HG03066 (cell line): ENCODE measurements around the gene TMEFF2.

Experiments
- ATAC-seq: cut with Tn5 transposase; IDR thresholded peaks from one replicate; pipeline ENCODE4 v1.9.1; 2021; ENCODE audit warnings: low read depth; ENCODE audit not compliant: unreplicated experiment

Gene TMEFF2

GRCh38 chr2:191979221-191979730 is 215.5 kb downstream of the TMEFF2 start:
- no peak for ATAC-seq

GRCh38 chr2:191977754-191978153 is 217.0 kb downstream of the TMEFF2 start:
- no peak for ATAC-seq

DNA sequence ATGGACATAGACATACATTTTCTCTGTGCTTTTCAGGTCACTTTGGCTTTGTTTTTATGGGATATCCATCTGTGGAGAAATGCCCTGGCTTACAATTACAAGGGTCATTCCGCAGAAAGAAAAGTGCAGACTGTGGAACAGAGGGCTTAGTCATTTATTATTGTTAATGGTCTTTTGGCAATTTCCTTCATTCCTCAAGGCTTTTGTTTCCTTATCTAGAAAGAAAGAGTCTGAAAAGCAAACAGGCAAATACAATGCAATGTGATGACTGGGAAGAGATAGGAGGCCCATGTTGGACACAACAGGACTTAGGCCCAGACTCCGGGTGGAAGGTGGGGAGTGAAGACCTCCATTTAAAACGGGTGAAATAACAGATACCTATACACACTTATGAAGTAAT is 218.3 kb downstream of the TMEFF2 start:
- no peak for ATAC-seq

- no peak for ATAC-seq
Measured at GRCh38 chr2:191974676-191975075, 220.1 kb downstream of the TMEFF2 start.

- ATAC-seq = no peak
Measured at GRCh38 chr2:191970867-191971266, 223.9 kb downstream of the TMEFF2 start.

DNA sequence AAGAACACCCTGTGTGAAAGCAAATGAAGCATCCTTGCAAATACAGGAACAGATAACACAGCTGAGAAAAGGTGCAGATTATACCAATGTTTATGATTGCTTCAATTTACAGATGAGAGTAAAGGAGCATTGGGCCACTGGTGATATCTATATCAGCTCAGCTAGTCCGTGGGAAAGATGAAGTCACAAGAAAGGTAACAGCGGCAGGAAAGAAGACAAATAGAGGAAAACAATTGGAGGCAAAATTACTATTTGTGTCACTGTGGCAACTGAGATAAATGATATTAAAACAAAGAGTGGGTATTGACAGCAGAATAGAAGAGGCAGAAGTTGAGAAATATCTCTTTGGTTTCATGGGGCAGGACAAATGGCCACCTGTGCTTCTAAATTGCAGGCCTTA is 226.6 kb downstream of the TMEFF2 start:
- ATAC-seq = no peak

DNA sequence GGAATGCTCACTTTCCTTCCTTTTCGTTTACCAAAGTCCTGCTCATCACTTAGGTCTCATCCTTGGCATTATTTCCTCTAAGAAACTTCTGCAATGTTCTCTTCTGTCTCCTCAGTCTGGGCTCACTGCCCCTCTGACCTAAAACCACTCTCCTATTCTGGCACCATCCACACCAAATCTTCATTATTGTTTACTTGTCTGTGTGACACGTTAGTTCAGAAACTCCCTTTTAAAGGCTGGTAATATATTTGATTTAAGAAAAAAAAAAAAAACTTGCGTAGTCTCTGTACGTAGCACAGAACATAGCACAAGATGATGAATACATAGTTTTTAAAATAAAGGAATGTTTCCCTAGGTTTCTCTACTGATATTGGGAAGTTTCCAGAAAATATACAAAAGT is 229.0 kb downstream of the TMEFF2 start:
- no peak for ATAC-seq

GRCh38 chr2:191961556-191961955 is 233.2 kb downstream of the TMEFF2 start:
- ATAC-seq = no peak

DNA sequence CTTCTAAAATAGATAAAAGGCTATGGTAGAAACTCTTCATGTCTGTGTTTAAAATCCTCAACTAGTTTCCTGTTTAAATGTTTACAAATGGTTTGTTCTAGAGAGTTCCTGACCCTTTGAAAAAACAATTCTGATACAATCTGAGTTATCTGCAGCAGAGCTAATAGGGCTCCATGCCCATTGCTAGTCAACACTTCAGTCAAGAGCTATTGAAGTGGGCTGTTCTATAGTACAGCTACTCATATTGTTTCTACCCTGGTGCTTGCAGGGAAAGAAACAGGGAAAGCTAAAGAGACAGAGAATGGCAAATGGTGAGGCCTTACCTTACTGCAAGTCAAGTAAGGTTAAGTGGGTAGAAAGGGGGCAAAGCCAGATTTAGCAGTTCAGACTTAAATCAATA is 235.5 kb downstream of the TMEFF2 start:
- ATAC-seq = no peak

- no peak for ATAC-seq
Measured at GRCh38 chr2:191957996-191958860, 236.5 kb downstream of the TMEFF2 start.

- ATAC-seq = no peak
Measured at GRCh38 chr2:191954451-191954850, 240.3 kb downstream of the TMEFF2 start.

DNA sequence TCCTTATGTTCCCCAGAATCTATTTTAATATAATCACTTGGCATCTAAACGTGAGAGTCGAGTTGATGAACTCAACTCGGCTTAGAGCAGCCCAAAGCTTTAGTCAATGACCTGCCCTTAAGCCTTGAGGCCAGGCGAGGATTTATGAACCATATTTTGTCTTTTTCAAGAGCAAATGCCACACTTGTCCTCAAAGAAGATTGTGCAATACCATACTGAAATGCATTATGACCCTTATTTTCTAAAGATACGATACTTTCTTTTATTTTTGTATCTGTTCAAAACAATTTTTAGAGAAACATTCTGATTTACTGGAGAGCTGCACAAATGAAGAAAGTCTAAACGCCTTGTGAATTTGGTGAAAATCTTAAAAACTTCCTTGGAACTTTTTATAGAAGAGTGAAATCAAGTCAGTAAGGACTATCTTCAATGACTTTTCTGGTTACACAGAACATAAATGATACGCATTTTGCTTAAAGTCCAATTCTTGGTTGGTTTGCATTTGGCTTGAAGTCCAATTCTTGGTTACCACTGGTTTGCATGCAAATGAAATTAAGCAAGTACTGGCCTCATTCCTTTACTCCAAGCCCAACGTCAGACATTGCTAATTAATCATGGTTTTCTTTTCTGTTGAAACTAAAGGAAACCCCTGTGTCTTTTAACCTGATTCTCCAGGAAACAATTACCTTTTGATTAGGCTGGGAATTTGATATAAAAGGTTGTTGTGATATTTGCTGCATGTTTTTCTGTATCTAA is 242.0 kb downstream of the TMEFF2 start:
- ATAC-seq = no peak

GRCh38 chr2:191951832-191952231 is 242.9 kb downstream of the TMEFF2 start:
- ATAC-seq = no peak

GRCh38 chr2:191951376-191951775 is 243.4 kb downstream of the TMEFF2 start:
- ATAC-seq = no peak

- no peak for ATAC-seq
Measured at GRCh38 chr2:191950132-191950874, 244.4 kb downstream of the TMEFF2 start.

DNA sequence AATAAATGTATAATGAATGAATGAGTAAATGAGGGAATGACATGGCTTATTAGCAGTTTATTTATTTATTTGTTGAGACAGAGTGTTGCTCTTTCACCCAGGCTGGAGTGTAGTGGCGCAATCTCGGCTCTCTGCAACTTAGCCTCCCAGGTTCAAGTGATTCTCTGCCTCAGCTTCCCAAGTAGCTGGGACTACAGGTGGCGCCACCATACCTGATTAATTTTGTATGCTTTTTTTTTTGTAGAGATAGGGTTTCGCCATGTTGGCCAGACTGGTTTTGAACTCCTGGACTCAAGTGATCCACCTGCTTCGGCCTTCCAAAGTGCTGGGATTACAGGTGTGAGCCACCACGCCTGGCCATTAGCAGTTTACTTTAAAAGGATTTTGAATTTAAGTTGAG is 247.5 kb downstream of the TMEFF2 start:
- no peak for ATAC-seq

DNA sequence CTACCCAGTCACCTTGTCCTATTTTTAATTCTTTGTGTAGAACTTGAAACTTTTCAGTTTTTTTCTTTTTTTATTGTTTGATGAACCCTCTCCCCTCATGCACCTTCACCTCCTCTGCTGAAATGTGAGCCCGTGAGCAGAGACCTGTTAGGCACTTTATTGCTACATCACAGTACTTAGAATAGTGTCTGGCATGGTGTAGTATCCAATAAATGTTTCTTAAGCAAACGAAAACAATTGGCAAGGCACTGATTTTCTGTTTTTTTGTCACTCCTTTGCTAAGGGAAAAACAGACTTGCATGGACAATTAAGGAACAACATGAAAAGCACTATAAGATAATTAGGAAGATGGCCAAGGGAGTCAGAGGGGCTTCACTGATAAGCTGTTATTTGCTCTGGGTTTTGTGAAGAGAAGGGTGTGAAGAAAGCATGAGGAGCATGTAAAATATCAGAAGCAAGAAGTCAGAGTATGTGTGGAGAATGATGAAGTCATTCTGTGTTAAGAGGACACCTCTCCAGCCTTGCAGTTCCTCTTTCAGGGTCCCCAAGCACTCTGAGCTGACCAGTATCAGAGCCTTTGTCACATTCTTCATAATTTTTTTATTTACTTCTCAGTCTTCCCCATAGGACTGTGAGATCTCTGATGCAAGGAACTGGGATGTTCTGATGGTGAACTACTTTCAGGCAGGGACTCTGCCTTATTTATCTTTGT is 248.1 kb downstream of the TMEFF2 start:
- ATAC-seq = no peak

DNA sequence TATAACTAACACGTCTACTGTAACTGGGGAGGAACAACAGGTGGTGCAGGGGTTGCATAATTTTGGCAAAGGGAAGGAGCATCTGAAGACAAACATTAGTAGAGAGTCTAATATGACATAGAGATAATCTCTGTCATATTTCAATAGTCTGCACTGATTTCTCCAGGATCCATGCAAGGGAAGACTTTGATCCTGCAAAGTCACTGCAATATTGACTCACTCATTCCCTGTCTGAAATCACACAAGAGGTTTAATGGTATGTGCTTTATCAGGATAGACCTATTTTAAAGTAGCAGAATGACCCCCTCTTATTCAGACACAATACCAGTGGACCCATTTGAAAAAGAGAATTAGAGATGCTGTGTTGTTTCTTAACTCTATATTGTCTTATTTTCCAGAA is 249.1 kb downstream of the TMEFF2 start:
- no peak for ATAC-seq

- no peak for ATAC-seq
Measured at GRCh38 chr2:191942739-191943103, 252.0 kb downstream of the TMEFF2 start.

DNA sequence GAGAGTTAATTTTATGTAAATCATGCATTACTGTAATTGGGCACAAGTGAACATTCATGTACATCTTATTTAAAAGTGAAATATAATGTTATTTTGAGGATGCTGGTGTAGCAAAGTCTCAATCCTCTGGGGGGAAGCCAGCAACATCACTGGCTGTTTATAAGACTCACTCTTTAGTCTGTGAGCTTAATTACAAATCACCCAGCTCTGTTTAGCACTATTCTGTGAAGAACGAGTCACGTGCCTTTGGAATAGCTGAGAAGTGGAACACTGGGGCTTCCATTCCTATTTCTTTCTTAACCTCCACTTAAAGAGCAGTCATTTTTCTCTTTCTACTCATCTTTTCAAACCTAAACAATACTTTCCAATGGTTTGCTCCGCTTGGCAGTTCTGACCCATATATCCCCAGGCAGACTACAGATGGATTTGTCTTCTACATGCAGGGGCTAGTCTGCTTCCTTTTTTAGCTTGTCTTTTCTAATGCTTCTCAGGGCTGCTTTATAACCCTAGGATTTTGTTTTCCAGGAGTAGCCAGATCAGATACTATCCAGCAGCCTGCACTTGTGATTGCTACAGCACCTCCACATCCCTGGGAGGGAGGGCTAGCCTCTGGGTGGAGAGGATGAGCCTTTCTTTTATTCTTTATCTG is 252.5 kb downstream of the TMEFF2 start:
- ATAC-seq = no peak
